ENCODE measurements around the gene MTHFD1.
A peak's percentile ranks its signal among the peaks of the same experiment; 100 is the strongest.

MTHFD1 gene

DNA sequence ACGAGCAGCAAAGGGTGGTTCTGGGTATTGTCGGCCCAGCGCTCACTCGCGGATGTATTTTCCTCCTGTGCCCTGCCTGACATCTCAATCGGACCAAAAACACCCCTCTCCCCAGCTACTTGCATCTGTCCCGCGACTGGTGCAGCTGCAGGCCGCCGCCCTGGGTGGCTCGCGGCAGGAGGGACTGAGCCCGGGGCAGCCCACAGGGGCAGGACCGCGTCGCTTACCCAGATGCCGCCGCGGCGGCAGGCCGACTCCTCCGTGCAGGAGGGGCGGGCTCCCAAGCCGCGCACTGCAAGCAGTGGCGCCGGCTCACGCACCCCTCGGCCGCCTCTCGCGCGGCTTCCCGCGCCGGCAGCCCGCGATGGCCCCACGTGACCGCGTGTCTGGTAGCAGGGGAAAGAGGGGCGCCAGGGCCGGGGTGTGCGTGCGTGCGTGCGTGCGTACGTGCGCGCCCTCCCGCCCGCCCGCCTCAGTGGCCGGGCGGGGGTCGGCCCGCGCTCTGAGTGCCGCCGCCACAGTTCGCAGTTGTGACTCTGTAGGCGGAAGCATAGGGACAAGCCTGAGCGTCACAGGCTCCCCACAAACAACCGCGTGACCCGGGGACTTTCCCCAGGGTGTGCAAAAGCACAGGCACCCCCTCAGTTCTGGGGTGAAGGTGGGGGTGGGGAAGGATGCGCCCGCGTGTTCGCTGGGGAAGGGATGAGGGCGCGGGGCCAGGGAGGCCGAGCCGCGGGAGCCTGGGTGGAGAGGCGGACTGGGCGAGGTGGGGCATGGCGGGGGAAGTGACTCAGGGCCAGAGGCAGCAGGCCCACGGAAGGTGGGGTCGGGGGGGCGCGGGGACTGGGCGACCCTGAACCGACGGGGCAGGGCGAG, 115.5 kb downstream of the MTHFD1 start, which contains the start of gene ZBTB25:
Gene ZBTB25 (minus strand): TSS at position 405 of the 876 bp plus-strand sequence. CDS start 13,305 bp downstream, outside the sequence.
- H3K27ac ChIP-seq (ENCODE audit: low read length), result peak within 1 kb of the TSS; percentile 98
- H3K4me1 ChIP-seq (ENCODE audit: insufficient read depth, low read length), result peaks cover 25% of the 10 kb centered on the region
- H3K36me3 ChIP-seq (ENCODE audit: insufficient read depth, low read depth, low read length), result peaks cover 4% of the 10 kb centered on the region; the same call in 1 of the 2 replicates

DNA sequence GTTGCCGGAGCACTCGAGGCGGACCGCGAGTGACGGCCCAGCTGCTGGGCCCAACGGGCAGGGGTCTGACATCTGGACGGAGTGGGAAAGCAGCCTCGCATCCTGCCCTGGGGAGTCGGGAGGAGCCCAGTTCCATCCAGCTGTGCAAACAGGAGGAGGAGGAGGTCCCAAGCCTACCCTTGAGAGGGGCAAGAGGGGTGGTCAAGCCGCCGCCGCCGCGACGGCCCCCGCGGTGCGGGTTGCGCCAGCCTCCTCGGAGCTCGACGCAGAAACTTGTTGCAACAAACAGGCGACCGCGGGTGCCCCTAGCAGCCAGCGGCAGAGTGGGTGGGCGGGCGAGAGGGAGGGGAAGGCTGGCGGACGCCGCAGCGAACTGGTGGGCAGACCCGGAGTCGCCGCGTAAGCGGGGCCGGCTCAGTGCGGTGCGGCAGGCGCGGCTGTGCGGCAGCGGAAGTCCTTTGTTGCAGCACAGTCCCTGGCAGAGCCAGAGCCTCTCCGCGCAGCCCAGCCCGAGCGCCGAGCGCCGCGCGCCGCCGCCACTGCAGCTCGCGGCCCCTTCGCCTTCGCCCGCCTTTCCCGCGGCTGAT, 116.2 kb downstream of the MTHFD1 start, which contains the start of gene ZBTB1:
Gene ZBTB1 (plus strand): TSS at position 461 of the 587 bp plus-strand sequence. CDS start 16,735 bp downstream, outside the sequence.
- Histone ChIP-seq H3K27ac (ENCODE audit: low read length) (peak within 1 kb of the TSS; percentile 98), H3K9me3 (ENCODE audit: insufficient read depth, low read depth, low read length) (no peaks in the 10 kb centered on the region), H3K4me3 (ENCODE audit: low read length) (peak within 1 kb of the TSS; percentile 96), H3K4me1 (ENCODE audit: insufficient read depth, low read length) (peaks cover 30% of the 10 kb centered on the region), H3K9ac (ENCODE audit: low read depth, low read length) (peak within 1 kb of the TSS; percentile 97), H3K27me3 (ENCODE audit: insufficient read depth, low read length) (no peaks in the 10 kb centered on the region), H3K36me3 (ENCODE audit: insufficient read depth, low read depth, low read length) (no peaks in the 10 kb centered on the region)

More for the DNA sequence above, 115.5 kb downstream of the MTHFD1 start, which contains the start of gene ZBTB25:
- Histone ChIP-seq H3K9me3 (ENCODE audit: insufficient read depth, low read depth, low read length) (no peaks in the 10 kb centered on the region), H3K4me3 (ENCODE audit: low read length) (peak within 1 kb of the TSS; percentile 96), H3K27me3 (ENCODE audit: insufficient read depth, low read length) (no peaks in the 10 kb centered on the region), H3K9ac (ENCODE audit: low read depth, low read length) (peak within 1 kb of the TSS; percentile 97)

DNA sequence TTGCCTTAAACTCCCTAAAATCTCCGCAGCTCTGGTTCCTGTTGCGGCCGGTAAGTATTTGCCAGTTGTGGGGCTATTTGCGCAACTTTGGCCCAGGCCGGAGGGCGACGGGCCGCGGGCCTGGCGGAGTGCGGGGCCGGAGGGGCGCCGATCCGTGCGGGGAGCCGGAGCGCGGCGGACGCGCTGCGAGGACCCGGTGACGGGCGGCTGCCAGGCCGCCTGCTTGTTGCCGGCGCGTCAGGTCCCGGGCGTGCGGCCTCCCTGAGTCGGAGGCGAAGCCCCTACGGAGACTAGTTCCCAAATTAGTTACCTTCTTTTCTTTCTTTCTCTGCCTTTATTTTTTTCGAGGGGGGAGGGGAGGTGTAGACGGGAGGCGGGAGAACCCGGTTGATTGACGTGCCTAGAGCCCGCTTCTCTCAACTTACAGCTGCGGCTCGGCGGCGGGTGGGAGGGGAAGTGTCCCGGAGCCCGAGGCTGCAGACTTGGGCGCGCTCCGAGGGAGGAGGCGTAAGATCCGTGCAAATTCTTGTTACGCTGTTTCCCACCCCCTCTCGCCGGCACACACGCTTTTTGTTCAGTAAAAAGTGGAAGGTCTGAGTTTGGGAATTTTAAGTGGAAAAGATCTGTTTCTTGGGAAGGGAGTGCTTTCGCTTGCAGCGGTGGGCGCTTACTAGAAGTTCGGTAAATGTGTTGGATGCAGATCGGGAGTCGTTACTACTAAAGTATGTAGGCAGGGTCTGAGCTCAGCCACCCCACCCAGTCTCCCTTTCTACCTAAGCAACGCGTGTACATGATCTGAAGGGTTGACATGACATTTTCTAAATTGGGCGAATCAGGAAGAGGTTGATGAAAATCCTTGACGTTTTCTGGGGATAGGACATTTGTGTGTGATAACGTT, 117.0 kb downstream of the MTHFD1 start:
- Histone ChIP-seq H3K4me3 (ENCODE audit: low read length) (peak overlapping the region; percentile 96), H3K9ac (ENCODE audit: low read depth, low read length) (peak overlapping the region; percentile 97), H3K9me3 (ENCODE audit: insufficient read depth, low read depth, low read length) (no peaks in the 10 kb centered on the region), H3K27ac (ENCODE audit: low read length) (peak overlapping the region; percentile 98), H3K27me3 (ENCODE audit: insufficient read depth, low read length) (no peaks in the 10 kb centered on the region), H3K36me3 (ENCODE audit: insufficient read depth, low read depth, low read length) (no peaks in the 10 kb centered on the region), H3K4me1 (ENCODE audit: insufficient read depth, low read length) (peaks cover 32% of the 10 kb centered on the region)

DNA sequence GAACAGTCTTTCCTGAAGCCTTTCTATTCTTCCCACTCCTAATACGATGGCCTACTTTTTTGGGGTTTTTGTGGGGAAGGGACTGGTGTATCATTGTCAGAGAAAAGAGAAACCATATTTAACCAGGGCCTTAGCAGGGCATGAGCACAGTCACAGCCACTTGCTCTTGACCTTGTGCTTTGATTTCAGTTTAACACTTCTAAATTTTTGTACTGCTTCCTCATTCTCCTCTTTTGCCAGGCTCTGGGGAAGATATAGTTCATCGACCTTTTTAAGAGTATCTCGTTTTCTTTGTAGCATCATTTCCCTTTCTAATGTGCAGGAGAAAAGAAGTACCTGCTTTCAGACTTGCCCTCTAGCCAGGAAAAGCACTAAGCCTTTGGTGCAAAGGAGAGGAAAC, 118.6 kb downstream of the MTHFD1 start:
- Histone ChIP-seq H3K4me3 (ENCODE audit: low read length) (peak overlapping the region; percentile 3; the same call in 1 of the 2 replicates), H3K9me3 (ENCODE audit: insufficient read depth, low read depth, low read length) (no peaks in the 10 kb centered on the region), H3K27ac (ENCODE audit: low read length) (no peak overlapping the region), H3K36me3 (ENCODE audit: insufficient read depth, low read depth, low read length) (0 out of 2 replicates have a peak, but pooled peaks cover 5% of the 10 kb centered on the region), H3K9ac (ENCODE audit: low read depth, low read length) (no peak overlapping the region; the same call in 1 of the 2 replicates), H3K27me3 (ENCODE audit: insufficient read depth, low read length) (no peaks in the 10 kb centered on the region), H3K4me1 (ENCODE audit: insufficient read depth, low read length) (peaks cover 37% of the 10 kb centered on the region)

DNA sequence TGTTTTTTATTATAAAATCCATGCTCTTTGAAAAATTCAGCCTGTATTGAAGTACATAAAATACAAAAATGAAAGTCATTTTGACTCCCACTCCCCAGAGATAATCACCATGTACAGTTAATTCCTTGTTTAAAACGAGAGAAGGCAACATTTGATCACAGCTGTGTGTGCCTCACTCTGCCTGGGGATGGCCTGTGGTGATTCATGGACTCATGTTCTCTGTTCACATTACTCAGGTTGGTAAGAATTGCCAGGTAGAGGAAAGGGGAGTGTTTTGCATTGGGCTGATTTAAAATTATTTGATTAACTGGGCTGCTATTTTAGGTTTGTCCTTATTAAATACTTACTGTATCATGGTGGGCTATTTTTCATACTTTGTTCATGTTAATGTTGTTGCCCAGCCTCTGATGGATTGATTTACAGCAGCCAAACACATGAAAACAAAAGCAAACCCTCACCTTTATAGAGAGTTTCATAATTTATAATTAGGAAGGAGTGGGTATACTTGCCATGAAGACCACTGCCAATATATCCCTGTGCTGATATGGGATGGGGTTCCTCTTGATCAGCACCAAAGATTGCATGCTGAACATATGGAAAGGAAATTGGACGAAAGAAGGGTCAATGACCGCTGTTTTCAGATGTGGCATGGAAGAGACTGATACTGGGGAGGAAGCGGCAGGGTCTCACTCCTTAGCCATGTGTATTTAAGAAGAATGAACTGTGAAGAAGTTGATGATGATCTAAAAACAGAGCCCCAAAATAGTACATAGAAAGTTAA, 119.4 kb downstream of the MTHFD1 start:
- Histone ChIP-seq H3K4me1 (ENCODE audit: insufficient read depth, low read length) (peaks cover 28% of the 10 kb centered on the region), H3K36me3 (ENCODE audit: insufficient read depth, low read depth, low read length) (0 out of 2 replicates have a peak, but pooled peaks cover 5% of the 10 kb centered on the region), H3K4me3 (ENCODE audit: low read length) (no peak overlapping the region), H3K27me3 (ENCODE audit: insufficient read depth, low read length) (no peaks in the 10 kb centered on the region), H3K27ac (ENCODE audit: low read length) (no peak overlapping the region), H3K9me3 (ENCODE audit: insufficient read depth, low read depth, low read length) (no peaks in the 10 kb centered on the region), H3K9ac (ENCODE audit: low read depth, low read length) (no peak overlapping the region; the same call in 1 of the 2 replicates)

DNA sequence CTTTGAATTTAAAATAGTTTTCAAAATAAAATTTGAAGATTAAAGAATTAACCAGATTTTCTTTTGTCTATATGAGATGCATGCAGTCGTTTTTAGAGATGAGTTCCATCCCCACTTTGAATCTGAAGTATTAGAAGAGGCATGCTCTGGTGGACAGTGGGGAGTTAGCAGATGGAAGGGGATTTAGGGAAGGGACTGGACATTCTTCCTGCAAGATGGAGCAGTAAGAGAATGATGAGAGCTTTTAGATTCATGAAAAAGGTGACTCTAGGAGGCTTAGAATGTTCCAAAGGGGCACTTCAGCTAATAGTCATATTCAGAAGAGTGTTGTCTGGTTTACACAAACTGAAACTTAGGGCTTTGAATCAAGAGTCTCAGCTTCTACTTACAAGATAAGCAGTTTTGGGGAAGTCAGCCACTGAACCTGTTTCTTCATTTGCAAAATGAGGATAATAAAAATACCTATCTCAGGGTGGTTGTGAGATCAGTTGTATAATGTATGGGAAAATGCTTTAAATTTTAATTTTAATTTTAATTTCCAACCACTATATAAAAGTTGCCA, 120.1 kb downstream of the MTHFD1 start:
- Histone ChIP-seq H3K4me3 (ENCODE audit: low read length) (no peak overlapping the region), H3K9ac (ENCODE audit: low read depth, low read length) (no peak overlapping the region), H3K9me3 (ENCODE audit: insufficient read depth, low read depth, low read length) (no peaks in the 10 kb centered on the region), H3K36me3 (ENCODE audit: insufficient read depth, low read depth, low read length) (0 out of 2 replicates have a peak, but pooled peaks cover 5% of the 10 kb centered on the region), H3K27me3 (ENCODE audit: insufficient read depth, low read length) (no peaks in the 10 kb centered on the region), H3K27ac (ENCODE audit: low read length) (no peak overlapping the region), H3K4me1 (ENCODE audit: insufficient read depth, low read length) (peaks cover 26% of the 10 kb centered on the region)

DNA sequence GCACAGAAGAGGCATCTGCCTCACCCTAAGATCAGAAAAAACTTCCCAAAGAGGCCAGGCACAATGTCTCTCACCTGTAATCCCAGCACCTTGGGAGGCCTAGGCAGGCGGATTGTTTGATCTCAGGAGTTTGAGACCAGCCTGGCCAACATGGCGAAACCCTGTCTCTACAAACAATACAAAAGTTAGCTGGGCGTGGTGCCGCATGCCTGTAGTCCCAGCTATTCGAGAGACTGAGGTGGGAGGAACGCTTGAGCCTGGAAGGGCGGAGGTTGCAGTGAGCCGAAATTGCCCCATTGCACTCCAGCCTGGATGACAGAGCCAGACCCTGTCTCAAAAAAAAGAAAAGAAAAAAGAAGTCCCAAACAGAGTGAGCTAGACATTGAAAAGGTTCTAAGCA, 120.9 kb downstream of the MTHFD1 start:
- no peak overlapping the region for H3K27ac ChIP-seq (ENCODE audit: low read length)
- H3K9ac ChIP-seq (ENCODE audit: low read depth, low read length), result no peak overlapping the region
- peaks cover 26% of the 10 kb centered on the region for H3K4me1 ChIP-seq (ENCODE audit: insufficient read depth, low read length)
- no peak overlapping the region; the same call in 1 of the 2 replicates for H3K4me3 ChIP-seq (ENCODE audit: low read length)
- no peaks in the 10 kb centered on the region for H3K27me3 ChIP-seq (ENCODE audit: insufficient read depth, low read length)
- H3K36me3 ChIP-seq (ENCODE audit: insufficient read depth, low read depth, low read length), result 0 out of 2 replicates have a peak, but pooled peaks cover 5% of the 10 kb centered on the region
- no peaks in the 10 kb centered on the region for H3K9me3 ChIP-seq (ENCODE audit: insufficient read depth, low read depth, low read length)
